ENCODE data around the gene CBX7.

The CBX7 gene

GRCh38 chr22:39142088-39142680 is 10.3 kb downstream of the CBX7 start:
- ChIA-PET POLR2A (no interaction called here), CTCF (interaction anchor here (1.2 to 1.9 kb wide), 5 partner anchors 8 to 273 kb away, joined by 3 to 8 read pairs (median 4); no protein-coding TSS in a partner anchor)
- no peak for DNase-seq (ENCODE audit: low read depth, low spot score)
- H3K4me3 ChIP-seq (ENCODE audit: low read depth, low read length) = no peak overlapping the region
- no peak for TF ChIP-seq CTCF (IDR thresholded peaks at IDR 0.05; ENCODE audit: insufficient read depth, low read length, missing control alignments)

GRCh38 chr22:39139933-39140332 is 12.5 kb downstream of the CBX7 start:
- DNase-seq (ENCODE audit: low read depth, low spot score) = no peak
- TF ChIP-seq CTCF (IDR thresholded peaks at IDR 0.05; ENCODE audit: insufficient read depth, low read length, missing control alignments) = no peak
- ChIA-PET POLR2A (no interaction called here), CTCF (interaction anchor here (1.0 kb wide), 1 partner anchor 9 kb away, joined by 3 read pairs; no protein-coding TSS in a partner anchor)
- H3K4me3 ChIP-seq (ENCODE audit: low read depth, low read length) = no peak overlapping the region

DNA sequence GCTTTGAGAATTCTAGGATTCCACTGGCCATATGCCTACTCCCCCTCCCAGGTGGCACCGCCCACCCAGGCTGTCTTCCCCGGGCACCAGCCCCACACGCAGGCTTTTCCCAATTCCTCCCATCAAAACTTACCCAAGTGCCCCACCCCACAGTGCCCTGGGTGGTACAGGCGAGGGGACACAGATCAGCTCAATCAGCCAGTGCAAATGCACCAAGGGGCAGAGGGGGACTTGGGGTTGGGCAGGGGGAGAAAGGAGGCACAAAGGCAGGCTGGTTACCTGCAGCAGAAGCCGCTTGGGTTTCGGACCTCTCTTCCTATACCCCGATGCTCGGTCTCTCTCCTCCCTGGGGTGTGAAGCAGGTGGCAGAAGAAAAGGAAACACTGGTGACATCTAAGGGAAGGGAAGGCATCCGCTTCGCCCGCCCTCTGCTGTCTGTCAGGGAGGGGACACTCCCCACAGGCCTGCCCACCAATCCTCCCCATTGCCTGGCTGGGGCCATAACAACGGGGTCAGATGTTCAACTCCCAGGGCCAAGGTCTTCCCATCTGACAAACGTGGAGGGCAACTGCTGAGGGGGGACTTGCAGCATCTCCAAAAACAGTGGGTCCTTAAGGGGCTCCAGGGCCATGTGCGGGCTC is 14.0 kb downstream of the CBX7 start:
- TF ChIP-seq CTCF (IDR thresholded peaks at IDR 0.05; ENCODE audit: insufficient read depth, low read length, missing control alignments) = no peak
- no peak for DNase-seq (ENCODE audit: low read depth, low spot score)
- no peak overlapping the region for H3K4me3 ChIP-seq (ENCODE audit: low read depth, low read length)
- CTCF ChIA-PET = interaction anchor here (0.7 to 1.5 kb wide), 3 partner anchors 178 to 370 kb away, joined by 3 read pairs; no protein-coding TSS in a partner anchor
- POLR2A ChIA-PET = no interaction called here

- ChIA-PET CTCF (interaction anchor here (1.0 to 2.9 kb wide), 8 partner anchors 7 to 393 kb away, joined by 3 to 23 read pairs (median 5); no protein-coding TSS in a partner anchor), POLR2A (no interaction called here)
- TF ChIP-seq CTCF (IDR thresholded peaks at IDR 0.05; ENCODE audit: insufficient read depth, low read length, missing control alignments) = no peak
- H3K4me3 ChIP-seq (ENCODE audit: low read depth, low read length) = no peak overlapping the region
- no peak for DNase-seq (ENCODE audit: low read depth, low spot score)
These were observed 16.2 kb downstream of the CBX7 start for GRCh38 chr22:39136317-39136716.

DNA sequence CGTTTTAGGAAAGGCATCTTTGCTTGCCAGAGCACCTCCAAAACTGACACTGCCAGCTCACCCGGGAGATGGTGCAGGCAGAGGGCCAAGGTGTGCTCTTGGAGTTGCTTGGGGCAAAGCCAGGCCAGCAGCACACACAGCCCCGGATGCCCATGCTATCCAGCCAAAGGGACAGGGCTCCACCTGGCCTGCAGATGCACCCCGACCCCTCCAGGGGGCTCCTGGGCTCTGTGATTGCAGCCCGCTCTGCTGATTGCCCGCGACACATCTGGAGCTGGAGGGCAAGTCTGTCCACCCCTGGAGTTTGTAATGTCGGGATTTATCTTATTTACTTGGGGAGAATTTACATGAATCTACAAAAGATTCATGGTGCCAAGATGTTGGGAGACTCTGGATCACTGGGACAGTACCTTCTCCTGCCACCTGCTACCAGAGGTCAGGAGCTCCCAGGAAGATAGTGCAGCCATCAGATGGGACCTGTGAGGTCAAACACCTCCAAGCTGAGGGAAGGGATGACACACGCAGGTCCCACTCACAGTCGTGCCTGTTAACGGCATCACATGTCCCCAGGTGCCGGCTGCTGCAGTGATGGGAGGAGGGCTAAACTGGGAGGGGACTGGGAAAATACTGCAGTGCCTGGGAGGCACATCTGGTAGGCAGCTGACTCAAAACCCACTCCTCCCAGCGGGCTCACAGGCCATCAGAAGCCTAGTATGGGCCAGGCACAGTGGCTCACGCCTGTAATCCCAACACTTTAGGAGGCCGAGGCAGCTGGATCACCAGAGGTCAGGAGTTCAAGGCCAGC is 17.2 kb downstream of the CBX7 start:
- no peak for DNase-seq (ENCODE audit: low read depth, low spot score)
- no peak overlapping the region for H3K4me3 ChIP-seq (ENCODE audit: low read depth, low read length)
- ChIA-PET CTCF (interaction anchor here (0.7 to 2.9 kb wide), 19 partner anchors 8 to 395 kb away, joined by 3 to 23 read pairs (median 4); no protein-coding TSS in a partner anchor), POLR2A (interaction anchor here (0.6 kb wide), 2 partner anchors 184 to 388 kb away, joined by 3 to 4 read pairs; partner anchors contain the start of gene RPL3)
- peak; percentile 82 for TF ChIP-seq CTCF (IDR thresholded peaks at IDR 0.05; ENCODE audit: insufficient read depth, low read length, missing control alignments)
